ENCODE results near the gene ACTR3C.

DNA sequence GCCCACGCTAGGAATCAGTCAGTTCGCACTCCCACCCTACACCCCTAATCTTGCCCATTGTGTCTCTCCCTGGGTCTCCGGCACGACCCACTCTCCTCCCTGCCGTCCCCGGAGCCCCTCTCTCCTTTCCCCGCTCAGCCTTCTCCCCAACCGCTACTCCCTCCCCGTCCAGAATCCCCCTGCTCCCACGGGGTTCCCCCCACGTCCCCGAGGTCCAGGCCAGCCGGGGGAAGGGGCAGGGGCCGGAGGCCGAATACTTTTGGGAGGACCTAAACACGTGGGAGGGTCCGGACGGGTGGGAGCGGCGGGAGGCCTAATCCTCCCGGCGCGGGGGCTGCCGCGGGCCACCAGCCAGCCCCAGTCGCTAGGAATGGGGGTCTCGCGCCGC lies 17.5 kb upstream of the ACTR3C start:
- TF ChIP-seq, protein P1, sequence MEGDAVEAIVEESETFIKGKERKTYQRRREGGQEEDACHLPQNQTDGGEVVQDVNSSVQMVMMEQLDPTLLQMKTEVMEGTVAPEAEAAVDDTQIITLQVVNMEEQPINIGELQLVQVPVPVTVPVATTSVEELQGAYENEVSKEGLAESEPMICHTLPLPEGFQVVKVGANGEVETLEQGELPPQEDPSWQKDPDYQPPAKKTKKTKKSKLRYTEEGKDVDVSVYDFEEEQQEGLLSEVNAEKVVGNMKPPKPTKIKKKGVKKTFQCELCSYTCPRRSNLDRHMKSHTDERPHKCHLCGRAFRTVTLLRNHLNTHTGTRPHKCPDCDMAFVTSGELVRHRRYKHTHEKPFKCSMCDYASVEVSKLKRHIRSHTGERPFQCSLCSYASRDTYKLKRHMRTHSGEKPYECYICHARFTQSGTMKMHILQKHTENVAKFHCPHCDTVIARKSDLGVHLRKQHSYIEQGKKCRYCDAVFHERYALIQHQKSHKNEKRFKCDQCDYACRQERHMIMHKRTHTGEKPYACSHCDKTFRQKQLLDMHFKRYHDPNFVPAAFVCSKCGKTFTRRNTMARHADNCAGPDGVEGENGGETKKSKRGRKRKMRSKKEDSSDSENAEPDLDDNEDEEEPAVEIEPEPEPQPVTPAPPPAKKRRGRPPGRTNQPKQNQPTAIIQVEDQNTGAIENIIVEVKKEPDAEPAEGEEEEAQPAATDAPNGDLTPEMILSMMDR (IDR thresholded peaks at IDR 0.05): no peak
- no peak for TF ChIP-seq POLR2A (IDR thresholded peaks at IDR 0.05)
